Measurements from ENCODE around the gene WDR54. TPM values are rescaled to one million over a fixed set of nuclear protein-coding genes. Genes with fewer than 3 reads are reported as not detected.

Gene WDR54
- total and polyA plus RNA-seq, 4 donors, result 1.7 to 4.2 (median 3.1) TPM

GRCh38 chr2:74427551-74427950 lies 6.0 kb downstream of the WDR54 start (continued):
- TF ChIP-seq SP1 (IDR thresholded peaks at IDR 0.05) (no peak), GABPA (IDR thresholded peaks at IDR 0.05 in 1 of 2, conservative IDR thresholded peaks at IDR 0.05 in 1 of 2) (no peak), YY1 (IDR thresholded peaks at IDR 0.05) (no peak), ATF3 (IDR thresholded peaks at IDR 0.05) (no peak), FOXA2 (IDR thresholded peaks at IDR 0.05) (no peak)

- peaks cover 10 to 53% (median 37%) of the 10 kb centered on the region in 4 donors for H3K36me3 ChIP-seq (ENCODE audit: control insufficient read depth in 4 of 4, insufficient read depth in 3 of 4, low read depth in 1 of 4, low read length in 3 of 4)
- H3K9ac ChIP-seq (ENCODE audit: low read depth in 1 of 2, low read length in 2 of 2), result no peak overlapping the region
- H3K27me3 ChIP-seq (ENCODE audit: control insufficient read depth in 4 of 4, insufficient read depth in 4 of 4, low read length in 3 of 4), result no peaks in the 10 kb centered on the region
- peak overlapping the region; percentile 21 to 80 for H3K27ac ChIP-seq (ENCODE audit: low read depth in 1 of 2, low read length in 2 of 2)
- TF ChIP-seq HNF4A (conservative IDR thresholded peaks at IDR 0.05) (no peak), CTCF (IDR thresholded peaks at IDR 0.05; ENCODE audit: low read depth, low read length, missing input control) (no peak), NR2F2 (IDR thresholded peaks at IDR 0.05) (no peak), RXRA (IDR thresholded peaks at IDR 0.05) (no peak), HNF4G (IDR thresholded peaks at IDR 0.05) (no peak), ATF3 (IDR thresholded peaks at IDR 0.05) (no peak), SP1 (IDR thresholded peaks at IDR 0.05) (no peak), ZBTB33 (IDR thresholded peaks at IDR 0.05) (no peak)
- H3K4me1 ChIP-seq (ENCODE audit: control insufficient read depth in 4 of 4, insufficient read depth in 4 of 4, low read length in 3 of 4), result peaks cover 9 to 42% (median 40%) of the 10 kb centered on the region in 4 donors
- no peaks in the 10 kb centered on the region for H3K9me3 ChIP-seq (ENCODE audit: control insufficient read depth in 4 of 4, low read length in 3 of 4)
- WGBS, result 93% methylated on average over 5 of the region's 5 CpGs
- H3K4me3 ChIP-seq (ENCODE audit: low read depth in 1 of 3, low read length in 3 of 3), result no peak overlapping the region
- no peak for DNase-seq (ENCODE audit: low spot score)
Observed at GRCh38 chr2:74428675-74429074, 7.1 kb downstream of the WDR54 start.

- WGBS, result 46% methylated on average over 18 of the region's 18 CpGs
- H3K36me3 ChIP-seq (ENCODE audit: control insufficient read depth in 4 of 4, insufficient read depth in 3 of 4, low read depth in 1 of 4, low read length in 3 of 4), result peaks cover 10 to 53% (median 38%) of the 10 kb centered on the region in 4 donors
- DNase-seq (ENCODE audit: low spot score), result no peak
- peaks cover 9 to 42% (median 39%) of the 10 kb centered on the region in 4 donors for H3K4me1 ChIP-seq (ENCODE audit: control insufficient read depth in 4 of 4, insufficient read depth in 4 of 4, low read length in 3 of 4)
- H3K9me3 ChIP-seq (ENCODE audit: control insufficient read depth in 4 of 4, low read length in 3 of 4), result no peaks in the 10 kb centered on the region
- H3K9ac ChIP-seq (ENCODE audit: low read depth in 1 of 2, low read length in 2 of 2), result no peak overlapping the region
- peak overlapping the region; percentile 39 to 80 for H3K27ac ChIP-seq (ENCODE audit: low read depth in 1 of 2, low read length in 2 of 2)
- H3K27me3 ChIP-seq (ENCODE audit: control insufficient read depth in 4 of 4, insufficient read depth in 4 of 4, low read length in 3 of 4), result no peaks in the 10 kb centered on the region
- peak overlapping the region in 2 of 3 donors; percentile 13 to 31 for H3K4me3 ChIP-seq (ENCODE audit: low read depth in 1 of 3, low read length in 3 of 3)
- TF ChIP-seq REST (IDR thresholded peaks at IDR 0.05), result peak; percentile 57
- TF ChIP-seq ZBTB33 (IDR thresholded peaks at IDR 0.05), result peak; percentile 36
- TF ChIP-seq HNF4G (IDR thresholded peaks at IDR 0.05), result peak; percentile 77
- TF ChIP-seq ATF3 (IDR thresholded peaks at IDR 0.05), result peak; percentile 29
- peak; percentile 34 for TF ChIP-seq MAX (IDR thresholded peaks at IDR 0.05)
- peak in 1 of 2 donors; percentile 65 for TF ChIP-seq GABPA (IDR thresholded peaks at IDR 0.05 in 1 of 2, conservative IDR thresholded peaks at IDR 0.05 in 1 of 2)
- TF ChIP-seq HNF4A (conservative IDR thresholded peaks at IDR 0.05), result peak; percentile 88 to 90
- TF ChIP-seq RXRA (IDR thresholded peaks at IDR 0.05), result peak; percentile 87 to 88
Observed at GRCh38 chr2:74429487-74430451, 8.2 kb downstream of the WDR54 start.

All from liver (tissue), 9 donors.